HG03135 (cell line): ENCODE data around the gene SLC7A7.
"Not testable (repeated sequence)": the region's sequence is repeated elsewhere in the genome, so short reads cannot be mapped to it uniquely, and the experiment has no call there.

ENCODE experiments used
- ATAC-seq: cut with Tn5 transposase; IDR thresholded peaks from one replicate; pipeline ENCODE4 v1.9.1; 2021; ENCODE audit warnings: mild to moderate bottlenecking, moderate library complexity; ENCODE audit not compliant: unreplicated experiment

Gene SLC7A7

GRCh38 chr14:22844221-22845102, 29.2 kb upstream of the SLC7A7 start:
- no peak for ATAC-seq

DNA sequence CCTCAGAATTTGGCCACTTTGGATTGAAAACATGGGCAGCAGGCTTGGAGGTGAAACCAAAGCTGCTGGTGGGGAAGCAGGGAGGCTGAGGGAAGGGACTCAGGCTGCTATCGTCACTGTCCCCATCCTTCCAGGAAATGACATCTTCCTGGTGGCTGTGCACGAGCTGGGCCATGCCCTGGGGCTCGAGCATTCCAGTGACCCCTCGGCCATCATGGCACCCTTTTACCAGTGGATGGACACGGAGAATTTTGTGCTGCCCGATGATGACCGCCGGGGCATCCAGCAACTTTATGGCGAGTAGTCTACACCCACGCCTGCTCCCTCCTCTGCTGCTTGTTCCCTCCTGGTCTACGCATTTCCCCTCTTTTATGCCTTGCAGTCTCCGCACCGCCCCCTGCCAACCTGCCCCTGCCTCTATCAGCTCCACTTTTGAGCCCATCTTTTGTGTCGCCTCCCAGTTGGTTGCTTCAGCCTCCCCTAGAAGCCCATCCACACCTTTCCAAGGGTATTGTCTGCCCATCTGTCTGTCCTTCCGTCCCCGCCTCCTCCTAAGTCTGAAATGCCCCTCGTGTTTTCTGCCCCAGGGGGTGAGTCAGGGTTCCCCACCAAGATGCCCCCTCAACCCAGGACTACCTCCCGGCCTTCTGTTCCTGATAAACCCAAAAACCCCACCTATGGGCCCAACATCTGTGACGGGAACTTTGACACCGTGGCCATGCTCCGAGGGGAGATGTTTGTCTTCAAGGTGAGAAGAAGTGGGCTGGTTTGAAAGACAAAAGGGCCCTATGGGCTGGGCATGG, 28.1 kb upstream of the SLC7A7 start:
- ATAC-seq, result no peak

GRCh38 chr14:22842211-22843122, 27.2 kb upstream of the SLC7A7 start:
- ATAC-seq, result no peak

DNA sequence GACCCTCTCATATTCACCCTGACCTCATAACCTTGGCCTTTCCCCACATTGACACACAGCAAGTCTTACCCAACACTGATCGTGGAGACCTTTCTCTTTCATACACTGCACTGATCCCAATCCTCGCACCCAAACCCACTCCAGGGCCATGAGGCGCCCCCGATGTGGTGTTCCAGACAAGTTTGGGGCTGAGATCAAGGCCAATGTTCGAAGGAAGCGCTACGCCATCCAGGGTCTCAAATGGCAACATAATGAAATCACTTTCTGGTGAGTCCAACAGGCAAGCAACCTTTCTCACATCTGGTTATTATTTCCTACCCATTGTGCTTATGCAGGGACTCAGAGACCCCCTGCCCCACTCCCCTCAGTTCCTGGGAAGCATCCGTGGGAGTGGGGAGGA, 26.5 kb upstream of the SLC7A7 start:
- ATAC-seq, result no peak

GRCh38 chr14:22841311-22841710, 26.1 kb upstream of the SLC7A7 start:
- ATAC-seq, result no peak

GRCh38 chr14:22839159-22839779, 24.0 kb upstream of the SLC7A7 start:
- no peak for ATAC-seq

DNA sequence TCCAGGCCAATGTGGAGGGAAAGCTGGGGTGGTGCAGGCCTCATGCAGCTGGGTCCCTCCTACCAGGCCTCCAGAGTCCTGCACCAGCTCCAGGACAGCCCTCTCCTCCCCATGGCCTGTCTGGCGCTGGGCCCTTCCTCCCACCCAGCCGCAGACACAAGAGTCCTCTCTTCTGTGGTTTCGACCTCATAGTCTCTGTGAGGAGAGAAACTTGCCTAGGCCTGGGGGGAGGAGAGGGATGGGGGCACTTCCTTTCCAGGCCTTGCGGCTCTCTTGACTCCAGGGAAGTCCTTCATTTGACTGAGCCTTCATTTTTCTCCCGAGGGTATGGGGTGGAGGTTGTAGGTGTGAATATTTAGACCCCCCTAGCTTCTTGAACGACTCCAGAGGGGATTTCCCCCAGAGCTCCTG, 23.4 kb upstream of the SLC7A7 start:
- no peak for ATAC-seq

GRCh38 chr14:22837750-22838538, 22.7 kb upstream of the SLC7A7 start:
- ATAC-seq, result no peak

DNA sequence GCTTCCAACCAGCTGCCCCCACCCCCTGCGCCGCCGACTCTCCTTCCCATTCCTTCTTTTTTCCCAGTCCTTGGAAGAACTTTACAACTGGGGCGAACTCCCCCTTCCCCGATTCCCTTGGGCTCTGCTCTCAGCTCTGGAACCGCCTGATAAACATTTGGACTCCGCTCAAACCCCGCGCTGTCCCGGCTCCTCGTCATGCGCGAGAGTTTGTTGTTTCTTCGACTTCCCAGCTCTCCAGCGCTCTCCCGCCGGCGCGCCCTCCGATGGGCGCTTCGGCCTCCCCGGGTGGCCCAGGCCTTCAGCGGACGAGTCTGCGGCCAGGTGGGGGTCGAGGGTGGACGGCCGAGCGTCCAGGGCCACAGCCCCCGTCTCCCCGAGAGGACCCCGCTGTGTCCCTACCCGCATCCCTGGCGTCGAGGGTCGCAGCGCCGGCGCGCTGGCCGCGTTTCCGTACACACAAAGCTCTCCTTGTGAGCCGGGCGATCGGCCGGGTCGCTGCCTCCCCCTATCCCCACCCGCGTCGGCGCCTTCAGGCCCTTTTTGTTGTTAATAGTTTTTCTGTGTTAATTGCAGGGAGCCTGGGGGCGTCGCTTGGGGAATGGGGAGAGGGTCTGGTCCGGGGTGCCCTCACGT, 22.0 kb upstream of the SLC7A7 start:
- ATAC-seq, result no peak

DNA sequence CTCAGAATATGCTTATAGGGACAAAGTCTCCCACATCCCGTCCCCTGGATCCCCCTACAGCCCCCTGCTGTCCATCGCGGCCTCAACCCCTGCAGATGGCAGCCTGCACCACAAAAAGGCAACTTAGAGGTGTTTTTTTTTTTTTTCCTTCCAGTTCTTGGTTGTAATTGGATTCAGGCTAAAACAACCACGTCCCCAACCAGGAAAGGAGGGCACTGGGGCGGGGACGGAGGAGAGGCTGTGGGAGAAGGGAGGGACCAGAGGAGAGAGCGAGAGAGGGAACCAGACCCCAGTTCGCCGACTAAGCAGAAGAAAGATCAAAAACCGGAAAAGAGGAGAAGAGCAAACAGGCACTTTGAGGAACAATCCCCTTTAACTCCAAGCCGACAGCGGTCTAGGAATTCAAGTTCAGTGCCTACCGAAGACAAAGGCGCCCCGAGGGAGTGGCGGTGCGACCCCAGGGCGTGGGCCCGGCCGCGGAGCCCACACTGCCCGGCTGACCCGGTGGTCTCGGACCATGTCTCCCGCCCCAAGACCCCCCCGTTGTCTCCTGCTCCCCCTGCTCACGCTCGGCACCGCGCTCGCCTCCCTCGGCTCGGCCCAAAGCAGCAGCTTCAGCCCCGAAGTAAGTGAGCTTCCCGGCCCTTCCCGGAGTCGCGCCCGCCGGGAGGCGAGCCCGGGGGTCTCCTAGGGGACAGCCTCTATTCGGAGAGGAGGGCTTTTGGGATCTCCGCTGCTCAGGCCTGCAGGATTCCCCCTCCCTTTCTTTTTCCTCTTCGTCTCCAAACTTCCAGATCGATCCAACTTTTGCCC, 21.3 kb upstream of the SLC7A7 start, which contains the start of gene MMP14:
Gene MMP14 (plus strand): TSS at position 285 of the 813 bp plus-strand sequence. CDS start 233 bp downstream, at position 518.
- ATAC-seq, result no peak

- no peak for ATAC-seq
These were observed 20.3 kb upstream of the SLC7A7 start for GRCh38 chr14:22835505-22835904.

- peak; percentile 17 for ATAC-seq
These were observed 15.3 kb upstream of the SLC7A7 start for GRCh38 chr14:22830443-22831010.

DNA sequence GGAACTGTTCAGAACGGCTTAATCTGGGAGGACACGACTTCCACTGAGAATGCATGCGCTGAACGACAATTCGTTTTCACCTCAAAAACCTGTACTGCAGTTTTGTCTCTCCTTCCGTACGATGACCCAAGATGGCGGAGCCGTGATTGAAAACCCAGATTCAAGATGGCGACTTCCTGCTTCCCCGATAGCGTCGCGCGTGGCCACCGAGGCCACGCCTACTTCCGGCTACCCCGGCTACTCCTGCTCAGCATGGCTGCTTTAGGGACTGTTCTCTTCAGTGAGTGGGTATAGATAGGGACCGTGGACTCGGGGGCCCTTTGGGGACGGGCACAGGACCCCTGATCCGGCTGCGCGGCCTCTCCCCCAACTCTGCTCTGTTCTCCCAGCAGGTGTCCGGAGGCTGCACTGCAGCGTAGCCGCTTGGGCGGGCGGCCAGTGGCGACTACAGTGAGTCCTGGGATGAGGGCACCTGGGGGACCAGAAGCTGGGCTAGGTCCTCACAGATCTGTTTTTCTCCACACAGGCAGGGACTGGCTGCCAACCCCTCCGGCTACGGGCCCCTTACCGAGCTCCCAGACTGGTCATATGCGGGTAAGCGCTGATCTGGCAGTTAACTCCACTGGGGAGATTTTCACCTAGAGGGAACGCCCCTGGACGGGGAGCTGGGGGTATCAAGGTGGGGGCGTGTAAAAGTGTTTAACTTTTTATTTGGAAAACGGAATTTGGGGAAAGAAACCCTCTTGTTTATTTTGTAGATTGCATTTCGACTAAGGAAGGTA, 14.6 kb upstream of the SLC7A7 start, which contains the start of gene MRPL52:
Gene MRPL52 (plus strand): TSS at position 227 of the 782 bp plus-strand sequence. CDS start 26 bp downstream, at position 253.
- ATAC-seq, result peak; percentile 81

- ATAC-seq, result not testable (repeated sequence)
These were observed 13.9 kb upstream of the SLC7A7 start for GRCh38 chr14:22829076-22829660.

DNA sequence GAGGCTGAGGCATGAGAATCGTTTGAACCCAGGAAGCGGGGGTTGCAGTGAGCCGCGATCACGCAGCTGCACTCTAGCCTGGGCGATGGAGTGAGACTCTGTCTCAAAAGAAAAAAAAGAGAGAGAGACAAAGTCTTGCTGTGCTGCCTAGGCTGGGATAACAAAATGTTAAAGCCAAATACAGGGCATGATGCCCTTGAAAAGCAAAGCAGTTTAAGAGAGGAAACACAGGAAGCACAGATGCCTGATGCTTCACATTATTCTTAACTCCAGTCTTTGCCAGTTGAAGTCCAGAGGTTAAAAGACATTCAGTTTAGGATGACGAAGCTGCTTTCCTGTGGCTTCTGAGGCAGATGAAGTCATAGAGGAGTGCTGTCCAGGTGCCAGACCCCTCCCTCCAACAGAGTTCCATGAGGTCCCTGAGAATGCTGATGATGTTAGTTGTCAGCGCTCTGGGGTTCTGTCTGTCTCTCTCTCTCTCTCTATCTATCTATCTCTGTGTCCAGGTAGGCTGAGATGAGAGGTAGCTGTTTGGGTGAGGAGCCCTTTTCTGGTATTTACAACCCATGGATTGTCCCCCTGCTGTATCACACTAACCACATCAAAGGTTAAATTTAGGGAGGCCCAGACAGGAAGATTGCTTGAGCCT, 9.6 kb upstream of the SLC7A7 start:
- ATAC-seq, result no peak

GRCh38 chr14:22822571-22823098, 7.4 kb upstream of the SLC7A7 start:
- no peak for ATAC-seq
